ENCODE results near the gene MBD3L4. TPM values are rescaled to one million over a fixed set of nuclear protein-coding genes. Genes with fewer than 3 reads are reported as not detected.
"Not testable (repeated sequence)": the region's sequence is repeated elsewhere in the genome, so short reads cannot be mapped to it uniquely, and the experiment has no call there.

MBD3L4 gene
- total RNA-seq (2021; ENCODE audit: unreplicated experiment) (not detected), Bru-seq, nascent RNA (not detected), BruChase-seq, experiment 1, labeled RNA remaining after a 6-hour chase (not detected), BruChase-seq, experiment 2, labeled RNA remaining after a 2-hour chase (not detected)
- polyA plus RNA-seq (2012): not detected in 2 replicates
- long read RNA-seq: 0 reads

GRCh38 chr19:7040079-7040478, at the start of gene MBD3L4:
Gene MBD3L4 (minus strand): TSS chr19:7040179. CDS start chr19:7040144, 35 bp downstream.
- H4K20me1 ChIP-seq (ENCODE audit: insufficient read depth); H3K4me2 ChIP-seq (ENCODE audit: low read length); H3K36me3 ChIP-seq (ENCODE audit: control insufficient read depth in 1 of 2, insufficient read depth in 2 of 2, low read length in 2 of 2); RAD21 ChIA-PET (ENCODE audit: low non-redundant PET in 1 of 2, low total read pairs in 2 of 2, uncharacterized antibody in 2 of 2, unreplicated experiment in 2 of 2); H2AFZ ChIP-seq (ENCODE audit: low read depth, low read length, poor library complexity, severe bottlenecking); ATAC-seq; H3K27me3 ChIP-seq (ENCODE audit: insufficient read depth, low read length); intact Hi-C loops (cut with micrococcal nuclease); H3K79me2 ChIP-seq (ENCODE audit: insufficient read depth, low read length); DNase-seq (ENCODE audit: low read depth, low spot score); H3K4me1 ChIP-seq (ENCODE audit: control insufficient read depth in 1 of 2, insufficient read depth in 2 of 2, low read length in 2 of 2); H3K9ac ChIP-seq (ENCODE audit: low read length); CTCF ChIA-PET; H3K4me3 ChIP-seq (replicated peaks in 1 of 2; ENCODE audit: low read depth in 1 of 2, low read length in 2 of 2); POLR2A ChIA-PET; H3K9me3 ChIP-seq (ENCODE audit: control insufficient read depth in 1 of 2, insufficient read depth in 1 of 2, low read depth in 1 of 2, low read length in 2 of 2); H3K27ac ChIP-seq (ENCODE audit: low read depth, low read length); BruUV-seq (replicated peaks); H3K9me2 ChIP-seq (ENCODE audit: insufficient read depth): not testable (repeated sequence)

GRCh38 chr19:7088999-7089398, 49.0 kb upstream of the MBD3L4 start:
- BruUV-seq (replicated peaks): no TSS peak
- Histone ChIP-seq H3K36me3 (ENCODE audit: control insufficient read depth in 1 of 2, insufficient read depth in 2 of 2, low read length in 2 of 2) (peaks cover 1 to 7% of the 10 kb centered on the region in 2 experiments), H3K4me3 (replicated peaks in 1 of 2; ENCODE audit: low read depth in 1 of 2, low read length in 2 of 2) (no peak overlapping the region), H3K79me2 (ENCODE audit: insufficient read depth, low read length) (no peaks in the 10 kb centered on the region), H3K9me2 (ENCODE audit: insufficient read depth) (no peaks in the 10 kb centered on the region), H3K9me3 (ENCODE audit: control insufficient read depth in 1 of 2, insufficient read depth in 1 of 2, low read depth in 1 of 2, low read length in 2 of 2) (peaks cover 14 to 32% of the 10 kb centered on the region in 2 experiments), H3K9ac (ENCODE audit: low read length) (no peak overlapping the region), H3K27me3 (ENCODE audit: insufficient read depth, low read length) (no peaks in the 10 kb centered on the region), H3K4me1 (ENCODE audit: control insufficient read depth in 1 of 2, insufficient read depth in 2 of 2, low read length in 2 of 2) (no peaks in the 10 kb centered on the region), H3K4me2 (ENCODE audit: low read length) (no peak overlapping the region), H2AFZ (ENCODE audit: low read depth, low read length, poor library complexity, severe bottlenecking) (no peak overlapping the region), H4K20me1 (ENCODE audit: insufficient read depth) (no peaks in the 10 kb centered on the region), H3K27ac (ENCODE audit: low read depth, low read length) (no peak overlapping the region)
- intact Hi-C loops (cut with micrococcal nuclease): no loop called here
- DNase-seq (ENCODE audit: low read depth, low spot score) (no peak), ATAC-seq (no peak)
- CTCF ChIA-PET: no interaction called here
- POLR2A ChIA-PET: no interaction called here
- TF ChIP-seq CTCF (IDR thresholded peaks at IDR 0.05 in 2 of 3, conservative IDR thresholded peaks at IDR 0.05 in 1 of 3; ENCODE audit: borderline replicate concordance in 1 of 3, insufficient read depth in 1 of 3, low read depth in 2 of 3, low read length in 2 of 3) (no peak), SIN3A (IDR thresholded peaks at IDR 0.05; ENCODE audit: low read depth) (no peak), EZH2 (IDR thresholded peaks at IDR 0.05) (no peak)
- RAD21 ChIA-PET (ENCODE audit: low non-redundant PET in 1 of 2, low total read pairs in 2 of 2, uncharacterized antibody in 2 of 2, unreplicated experiment in 2 of 2): no interaction called here
